Measurements from ENCODE around the gene AMDHD1.

AMDHD1 gene

GRCh38 chr12:95943330-95943842 lies at the start of gene AMDHD1:
TSS of gene AMDHD1 (plus strand) at chr12:95943331. CDS start at chr12:95943399, 68 bp downstream.
- DNase-seq, result no peak

GRCh38 chr12:95896846-95897245 lies 46.3 kb upstream of the AMDHD1 start:
- DNase-seq, result no peak

GRCh38 chr12:95898081-95898480 lies 45.0 kb upstream of the AMDHD1 start:
- no peak for DNase-seq

- no peak for DNase-seq
Measured at GRCh38 chr12:95908573-95908972, 34.6 kb upstream of the AMDHD1 start.

GRCh38 chr12:95909871-95910270 lies 33.3 kb upstream of the AMDHD1 start:
- no peak for DNase-seq

- peak; percentile 2 for DNase-seq
Measured at GRCh38 chr12:95918194-95918993, 24.7 kb upstream of the AMDHD1 start.

GRCh38 chr12:95919110-95919509 lies 24.0 kb upstream of the AMDHD1 start:
- DNase-seq, result no peak

GRCh38 chr12:95922231-95922630 lies 20.9 kb upstream of the AMDHD1 start:
- no peak for DNase-seq

- DNase-seq, result no peak
Measured at GRCh38 chr12:95940514-95940913, 2.6 kb upstream of the AMDHD1 start.

- no peak for DNase-seq
Measured at GRCh38 chr12:95942101-95942523, 1.0 kb upstream of the AMDHD1 start.

- DNase-seq, result no peak
Measured at GRCh38 chr12:95942524-95943329, 404 bp upstream of the AMDHD1 start, which contains the start of gene CCDC38. TSS of gene CCDC38 (minus strand) at chr12:95942614. CDS start at chr12:95936509, 6,105 bp downstream.

- no peak for DNase-seq
Measured at GRCh38 chr12:95944108-95944704, 1.1 kb downstream of the AMDHD1 start.

- DNase-seq, result no peak
Measured at GRCh38 chr12:95949477-95950206, 6.5 kb downstream of the AMDHD1 start.

GRCh38 chr12:95951515-95951914 lies 8.4 kb downstream of the AMDHD1 start:
- DNase-seq, result no peak

GRCh38 chr12:95953000-95953399 lies 9.9 kb downstream of the AMDHD1 start:
- no peak for DNase-seq

GRCh38 chr12:95955549-95956159 lies 12.5 kb downstream of the AMDHD1 start:
- DNase-seq, result no peak

- no peak for DNase-seq
Measured at GRCh38 chr12:95956557-95957145, 13.5 kb downstream of the AMDHD1 start.

- DNase-seq, result no peak
Measured at GRCh38 chr12:95959107-95959506, 16.0 kb downstream of the AMDHD1 start.

- DNase-seq, result no peak
Measured at GRCh38 chr12:95960241-95960640, 17.1 kb downstream of the AMDHD1 start.

- DNase-seq, result no peak
Measured at GRCh38 chr12:95962222-95962621, 19.1 kb downstream of the AMDHD1 start.

GRCh38 chr12:95963096-95963495 lies 20.0 kb downstream of the AMDHD1 start:
- DNase-seq, result no peak

Measured in GF-D8 (cell line).